ENCODE results near the gene MPDU1.
A peak's percentile ranks its signal among the peaks of the same experiment; 100 is the strongest.
"Not testable (repeated sequence)": the region's sequence is repeated elsewhere in the genome, so short reads cannot be mapped to it uniquely, and the experiment has no call there.

Gene MPDU1

DNA sequence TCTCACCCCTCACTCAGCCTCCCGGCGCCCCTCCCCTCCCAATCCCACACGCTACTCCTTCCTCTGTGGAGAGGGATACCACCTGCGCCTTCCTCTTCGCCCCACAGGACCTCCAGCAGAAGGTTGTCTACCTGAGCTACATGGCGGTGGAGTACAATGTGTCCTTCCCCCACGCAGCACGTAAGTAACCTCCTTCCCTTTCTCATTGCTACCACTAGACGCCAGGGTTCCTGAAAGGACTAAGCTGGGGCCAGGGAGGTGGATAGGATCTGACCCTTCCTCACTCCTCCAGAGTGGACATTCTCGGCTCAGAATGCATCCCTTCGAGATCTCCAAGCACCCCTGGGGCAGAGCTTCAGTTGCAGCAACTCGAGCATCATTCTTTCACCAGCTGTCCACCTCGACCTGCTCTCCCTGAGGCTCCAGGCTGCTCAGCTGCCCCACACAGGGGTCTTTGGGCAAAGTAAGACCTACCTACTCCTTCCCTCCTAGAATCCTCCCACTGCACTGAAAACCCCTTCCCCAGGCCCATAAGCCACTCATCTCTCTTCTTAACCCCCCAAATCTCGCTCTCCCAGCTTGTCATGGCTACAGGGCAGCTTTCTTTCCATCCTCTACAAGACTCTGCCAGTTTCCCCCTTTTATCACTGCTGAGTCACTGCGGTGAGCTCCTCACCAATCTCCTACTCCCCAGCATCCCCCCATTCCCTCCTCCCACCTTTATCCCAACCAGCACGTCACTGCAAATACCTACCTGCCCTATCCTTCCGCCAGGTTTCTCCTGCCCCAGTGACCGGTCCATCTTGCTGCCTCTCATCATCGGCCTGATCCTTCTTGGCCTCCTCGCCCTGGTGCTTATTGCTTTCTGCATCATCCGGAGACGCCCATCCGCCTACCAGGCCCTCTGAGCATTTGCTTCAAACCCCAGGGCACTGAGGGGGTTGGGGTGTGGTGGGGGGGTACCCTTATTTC, 2.8 kb upstream of the MPDU1 start:
- no peak for DNase-seq (ENCODE audit: low spot score)

- no peak for DNase-seq (ENCODE audit: low spot score)
These were observed 1.0 kb upstream of the MPDU1 start for GRCh38 chr17:7582396-7583252.

DNA sequence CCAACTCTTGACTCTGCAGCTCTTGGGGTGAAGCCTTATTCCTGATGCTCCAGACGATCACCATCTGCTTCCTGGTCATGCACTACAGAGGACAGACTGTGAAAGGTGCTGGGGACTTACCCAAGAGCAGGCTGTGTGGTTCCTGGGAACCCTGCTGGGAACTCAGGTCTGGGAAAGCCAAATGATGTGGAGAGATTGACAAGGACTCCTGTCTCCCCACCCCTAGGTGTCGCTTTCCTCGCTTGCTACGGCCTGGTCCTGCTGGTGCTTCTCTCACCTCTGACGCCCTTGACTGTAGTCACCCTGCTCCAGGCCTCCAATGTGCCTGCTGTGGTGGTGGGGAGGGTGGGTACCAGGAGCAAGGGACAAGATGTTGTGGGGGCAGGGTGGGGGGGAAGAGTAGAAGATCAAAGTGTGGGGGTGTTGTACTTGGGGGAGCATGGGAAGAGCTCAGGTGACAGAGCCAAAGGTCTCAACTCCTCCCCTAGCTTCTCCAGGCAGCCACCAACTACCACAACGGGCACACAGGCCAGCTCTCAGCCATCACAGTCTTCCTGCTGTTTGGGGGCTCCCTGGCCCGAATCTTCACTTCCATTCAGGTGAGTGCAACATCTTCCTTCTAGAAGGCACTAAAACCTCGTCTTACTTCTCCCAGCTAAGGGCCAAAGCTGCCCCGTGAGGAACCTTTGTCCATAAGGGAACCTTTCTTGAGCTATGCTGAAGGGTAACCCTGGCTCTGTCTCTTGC, 3.2 kb downstream of the MPDU1 start:
- no peak for DNase-seq (ENCODE audit: low spot score)

DNA sequence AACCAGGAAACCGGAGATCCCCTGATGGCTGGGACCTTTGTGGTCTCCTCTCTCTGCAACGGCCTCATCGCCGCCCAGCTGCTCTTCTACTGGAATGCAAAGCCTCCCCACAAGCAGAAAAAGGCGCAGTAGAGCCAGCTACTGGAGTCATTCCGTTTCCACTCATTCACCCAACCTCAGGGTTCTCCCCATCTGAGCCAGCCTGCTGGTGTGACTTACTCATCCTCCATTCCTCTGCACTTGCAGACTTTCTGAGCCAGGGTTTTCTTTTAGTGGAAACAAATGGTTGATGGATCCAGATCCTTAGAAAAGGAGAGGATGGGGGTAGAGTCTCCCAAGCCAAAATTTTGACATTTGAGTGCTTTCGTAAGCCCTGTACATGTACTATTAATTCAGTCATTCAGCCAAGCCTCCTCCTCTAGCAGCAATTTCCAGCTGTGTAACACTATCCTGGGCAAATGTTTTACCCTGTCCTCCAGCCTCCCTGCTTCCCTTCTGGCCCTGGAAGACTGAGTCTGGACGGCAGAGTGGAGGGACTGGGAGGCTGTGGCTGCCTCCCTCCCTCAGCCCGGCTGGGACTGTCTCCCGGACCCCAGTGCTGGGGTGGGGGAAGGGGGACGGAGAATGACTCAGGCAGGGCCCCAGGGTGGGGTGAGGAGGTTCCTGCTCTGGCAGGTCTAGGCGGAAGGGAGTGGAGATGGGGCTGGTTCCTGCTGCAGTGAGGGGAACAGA, 3.9 kb downstream of the MPDU1 start:
- DNase-seq (ENCODE audit: low spot score): no peak

DNA sequence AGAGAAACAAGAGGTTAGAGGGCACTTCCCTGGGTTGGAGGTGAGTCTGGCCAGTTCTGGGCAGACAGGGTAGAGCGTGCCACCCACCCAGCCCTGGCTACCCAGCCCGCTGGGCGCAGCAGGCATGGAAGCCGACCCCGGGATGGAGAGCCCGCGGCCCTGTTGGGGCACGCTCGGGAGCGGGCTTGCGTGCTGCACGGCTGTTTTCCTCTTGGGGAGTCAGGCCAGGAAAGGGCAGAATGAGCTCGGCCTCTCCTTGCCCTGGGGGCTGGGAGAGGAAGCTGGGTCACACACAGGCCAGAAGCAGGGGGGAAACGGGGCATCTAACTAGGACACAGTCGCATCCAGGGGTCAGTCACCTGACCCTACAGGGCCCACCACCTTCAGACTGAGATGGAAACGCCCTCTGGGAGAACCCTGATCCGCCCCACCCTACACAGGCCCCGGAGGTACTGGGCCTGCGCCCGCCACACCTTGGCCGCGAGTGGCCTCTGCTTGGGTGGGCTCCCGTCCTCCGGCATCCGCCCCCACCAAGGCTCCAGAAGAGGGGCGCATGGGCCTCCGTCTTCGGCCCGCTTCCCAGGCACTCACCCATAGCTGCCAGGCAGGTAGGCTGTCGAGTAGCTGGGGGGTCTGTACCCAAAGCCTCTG, 5.0 kb downstream of the MPDU1 start:
- DNase-seq (ENCODE audit: low spot score): no peak

DNA sequence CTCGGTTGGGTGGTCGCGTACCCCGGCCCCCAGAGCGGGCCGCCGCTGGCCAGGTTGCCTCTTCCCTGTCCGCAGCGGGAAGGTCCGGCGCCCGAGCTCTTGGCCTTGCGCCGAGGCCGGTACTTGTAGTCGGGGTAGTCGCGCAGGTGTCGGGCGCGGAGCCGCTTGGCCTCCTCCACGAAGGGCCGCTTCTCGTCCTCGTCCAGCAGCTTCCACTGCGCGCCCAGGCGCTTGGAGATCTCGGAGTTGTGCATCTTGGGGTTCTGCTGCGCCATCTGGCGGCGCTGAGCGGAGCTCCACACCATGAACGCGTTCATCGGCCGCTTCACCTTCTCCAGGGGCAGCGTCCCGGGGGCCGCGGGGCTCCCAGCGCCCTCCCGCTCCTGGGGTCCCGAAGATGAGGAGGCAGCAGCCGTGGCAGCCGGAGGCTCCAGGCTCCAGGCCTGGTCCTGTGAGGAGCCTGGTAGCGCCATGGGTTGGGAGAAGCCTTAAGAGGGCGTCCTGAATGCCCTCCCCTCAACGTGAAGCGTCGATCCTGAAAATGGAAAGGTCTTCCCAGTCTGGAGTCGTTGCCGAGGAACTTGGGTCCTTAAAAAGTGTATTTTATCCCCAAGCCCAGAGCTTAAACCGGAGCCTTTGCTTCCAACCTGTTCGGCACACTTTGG, 5.7 kb downstream of the MPDU1 start:
- no peak for DNase-seq (ENCODE audit: low spot score)

DNA sequence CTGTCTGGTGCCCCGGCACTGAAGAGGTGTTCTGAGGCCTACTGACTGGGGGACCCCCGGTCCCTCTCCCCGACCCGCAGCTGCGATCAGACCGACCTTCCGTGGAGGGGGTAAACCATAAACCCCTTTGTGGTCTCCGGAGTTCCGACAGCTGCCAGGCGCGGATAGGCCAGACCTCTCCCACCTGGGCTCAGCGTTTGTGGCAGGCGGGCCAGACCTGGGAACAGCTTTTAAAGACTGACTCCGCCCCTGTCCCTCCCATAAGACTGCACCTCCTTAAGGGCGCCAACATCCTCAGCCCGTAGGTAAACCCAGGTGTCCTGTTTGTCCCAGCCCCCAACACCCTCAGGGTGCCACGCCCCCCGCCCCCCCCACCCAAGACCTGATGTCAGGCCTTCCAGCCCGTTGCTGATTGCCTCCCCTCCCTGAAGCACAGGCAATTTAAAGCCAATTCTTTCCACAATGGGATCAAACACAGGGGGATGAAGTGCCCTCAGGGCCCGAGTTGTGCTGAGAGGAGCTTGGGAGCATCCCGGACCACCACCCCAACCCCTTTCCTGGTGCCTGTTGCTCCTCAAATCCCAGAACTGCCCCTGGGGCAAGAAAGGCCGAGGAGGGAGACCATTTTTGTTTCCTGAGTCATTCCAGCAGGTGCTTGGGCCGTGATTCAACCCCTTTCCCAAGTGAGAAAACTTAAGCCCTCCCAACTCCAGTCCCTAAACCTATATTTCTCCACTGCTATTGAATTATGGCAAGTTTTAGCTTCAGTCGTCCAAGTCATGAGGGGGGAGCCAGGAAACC, 6.4 kb downstream of the MPDU1 start, which contains the start of gene SOX15:
Gene SOX15 (minus strand): TSS at position 204 of the 801 bp plus-strand sequence. CDS start 418 bp downstream, outside the sequence.
- no peak for DNase-seq (ENCODE audit: low spot score)

GRCh38 chr17:7590743-7591142, 7.1 kb downstream of the MPDU1 start:
- no peak for DNase-seq (ENCODE audit: low spot score)

DNA sequence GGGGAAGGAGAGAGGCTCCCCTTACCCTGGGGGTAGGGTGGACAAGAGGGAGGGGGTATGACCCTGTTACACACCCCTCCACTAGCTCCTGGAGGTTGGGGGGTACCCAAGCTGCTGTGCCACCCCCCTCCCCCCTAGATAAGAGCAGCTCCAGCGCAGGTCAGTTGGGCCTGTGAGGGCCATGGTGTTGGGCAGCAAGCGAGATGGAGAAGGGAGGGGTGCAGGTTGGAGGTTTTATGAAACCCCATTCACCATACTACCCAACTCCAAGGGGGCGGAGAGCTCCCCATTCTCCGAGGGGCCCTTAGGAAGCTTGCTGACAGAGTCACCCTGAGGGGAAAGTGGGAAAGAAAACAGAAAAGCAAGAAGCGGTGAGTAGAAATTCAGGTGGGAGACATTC, 7.9 kb downstream of the MPDU1 start:
- DNase-seq (ENCODE audit: low spot score): no peak

GRCh38 chr17:7592422-7593021, 8.9 kb downstream of the MPDU1 start:
- DNase-seq (ENCODE audit: low spot score): no peak

DNA sequence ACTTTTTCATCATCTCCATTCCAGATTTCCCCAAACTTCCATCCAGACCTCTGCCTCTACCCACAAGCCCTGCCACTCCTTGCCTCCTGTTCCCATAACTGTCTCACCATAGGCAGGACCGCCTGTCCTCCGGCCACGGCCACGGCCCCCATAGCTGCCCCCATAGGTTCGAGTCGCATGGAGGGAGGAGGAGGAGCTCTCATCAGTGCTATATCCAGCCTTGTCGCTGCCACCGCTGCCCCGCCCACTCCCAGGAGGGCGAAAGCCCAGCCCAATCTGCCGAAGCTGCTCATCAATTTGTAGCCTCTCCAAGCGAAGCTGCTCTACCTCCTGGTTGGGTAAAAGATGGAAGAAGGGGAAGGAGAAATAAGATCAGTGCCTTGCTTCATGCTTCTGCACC, 9.6 kb downstream of the MPDU1 start:
- no peak for DNase-seq (ENCODE audit: low spot score)

DNA sequence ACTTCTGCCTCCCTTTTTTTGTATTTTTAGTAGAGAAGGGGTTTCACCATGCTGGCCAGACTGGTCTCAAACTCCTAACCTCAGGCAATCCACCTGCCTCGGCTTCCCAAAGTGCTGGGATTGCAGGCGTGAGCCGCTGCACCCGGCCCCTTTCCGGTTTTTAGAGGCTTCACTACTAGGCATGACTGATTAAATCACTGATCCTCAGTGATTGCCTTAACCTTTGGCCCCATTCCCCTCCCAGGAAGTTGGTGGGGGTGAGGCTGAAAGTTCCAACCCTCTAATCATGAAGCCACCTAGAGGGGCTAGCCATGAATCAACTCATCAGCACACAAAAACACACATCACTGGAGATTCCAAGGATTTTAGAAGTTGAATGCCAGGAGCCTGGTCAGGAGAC, 13.9 kb downstream of the MPDU1 start:
- not testable (repeated sequence) for DNase-seq (ENCODE audit: low spot score)

DNA sequence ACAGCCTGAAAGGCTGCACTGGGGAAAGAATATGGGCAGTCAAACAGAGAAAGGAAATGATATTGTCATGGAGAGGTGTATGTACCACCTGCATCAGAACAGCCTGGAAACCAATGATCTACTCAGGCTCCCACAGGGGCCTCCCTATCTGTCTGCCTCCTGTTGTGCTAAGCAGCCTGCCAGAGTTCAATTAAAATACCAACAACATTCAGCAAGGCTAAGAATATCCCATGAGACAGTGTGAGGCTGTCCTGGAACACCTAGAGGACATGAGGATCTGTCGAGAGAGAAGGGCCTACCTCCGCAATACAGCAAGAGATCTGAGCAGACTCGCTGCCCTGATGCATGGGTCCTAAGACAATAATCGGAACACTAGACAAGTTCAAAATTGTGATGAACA, 22.6 kb downstream of the MPDU1 start:
- DNase-seq (ENCODE audit: low spot score): no peak

- DNase-seq (ENCODE audit: low spot score): no peak
These were observed 27.0 kb downstream of the MPDU1 start for GRCh38 chr17:7610641-7611040.

DNA sequence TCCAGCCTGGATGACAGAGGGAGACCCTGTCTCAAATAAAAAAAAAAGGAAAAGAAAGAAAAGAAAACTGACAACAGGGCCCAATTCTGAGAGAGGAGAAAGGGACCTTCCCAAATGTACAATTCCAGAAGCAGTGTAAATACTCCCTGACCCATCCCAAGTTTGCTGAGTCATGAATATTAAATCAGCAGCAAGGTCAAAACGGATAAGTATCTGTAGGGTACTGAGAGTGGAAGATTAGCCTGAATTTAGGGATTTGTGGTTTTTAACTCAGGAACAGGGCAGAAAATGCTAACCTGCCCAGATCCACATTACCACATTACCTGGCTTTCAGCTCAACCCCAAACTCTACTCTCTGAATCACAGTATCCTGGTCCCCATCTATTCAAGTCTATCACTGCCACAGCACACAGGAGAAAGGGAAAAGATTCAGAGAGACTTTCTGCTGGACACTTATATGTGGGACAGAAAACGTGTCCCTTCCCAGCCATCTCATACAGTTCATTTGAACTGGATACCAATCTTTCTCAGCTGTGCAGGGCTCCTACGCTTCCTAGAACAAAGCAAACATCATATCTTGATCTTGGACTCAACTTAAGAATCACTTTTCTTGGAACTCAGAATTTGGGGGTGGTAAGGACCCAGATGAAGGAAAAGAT, 28.1 kb downstream of the MPDU1 start:
- no peak for DNase-seq (ENCODE audit: low spot score)

DNA sequence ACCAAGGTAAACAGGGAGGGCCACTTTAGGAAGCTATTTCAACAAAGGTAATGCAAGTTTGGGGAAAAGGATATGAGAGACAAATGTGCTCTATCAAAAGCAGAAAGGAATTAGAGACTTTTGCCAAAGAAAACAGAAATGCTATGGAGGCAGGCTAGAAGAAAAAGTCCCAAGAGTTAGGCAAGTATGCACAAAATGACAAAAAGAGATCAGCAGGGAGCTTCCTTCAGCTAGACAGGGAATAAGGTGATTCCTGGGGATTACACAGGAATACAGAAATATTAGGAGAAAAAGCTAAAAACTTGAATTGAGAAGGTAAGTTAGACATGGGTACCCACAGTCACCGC, 28.6 kb downstream of the MPDU1 start:
- DNase-seq (ENCODE audit: low spot score): no peak

GRCh38 chr17:7613769-7614424, 30.2 kb downstream of the MPDU1 start:
- peak; percentile 41 for DNase-seq (ENCODE audit: low spot score)

Data from LoVo (cell line).